ENCODE results near the gene SEMA3C.
"Not testable (repeated sequence)": the region's sequence is repeated elsewhere in the genome, so short reads cannot be mapped to it uniquely, and the experiment has no call there.

SEMA3C gene

DNA sequence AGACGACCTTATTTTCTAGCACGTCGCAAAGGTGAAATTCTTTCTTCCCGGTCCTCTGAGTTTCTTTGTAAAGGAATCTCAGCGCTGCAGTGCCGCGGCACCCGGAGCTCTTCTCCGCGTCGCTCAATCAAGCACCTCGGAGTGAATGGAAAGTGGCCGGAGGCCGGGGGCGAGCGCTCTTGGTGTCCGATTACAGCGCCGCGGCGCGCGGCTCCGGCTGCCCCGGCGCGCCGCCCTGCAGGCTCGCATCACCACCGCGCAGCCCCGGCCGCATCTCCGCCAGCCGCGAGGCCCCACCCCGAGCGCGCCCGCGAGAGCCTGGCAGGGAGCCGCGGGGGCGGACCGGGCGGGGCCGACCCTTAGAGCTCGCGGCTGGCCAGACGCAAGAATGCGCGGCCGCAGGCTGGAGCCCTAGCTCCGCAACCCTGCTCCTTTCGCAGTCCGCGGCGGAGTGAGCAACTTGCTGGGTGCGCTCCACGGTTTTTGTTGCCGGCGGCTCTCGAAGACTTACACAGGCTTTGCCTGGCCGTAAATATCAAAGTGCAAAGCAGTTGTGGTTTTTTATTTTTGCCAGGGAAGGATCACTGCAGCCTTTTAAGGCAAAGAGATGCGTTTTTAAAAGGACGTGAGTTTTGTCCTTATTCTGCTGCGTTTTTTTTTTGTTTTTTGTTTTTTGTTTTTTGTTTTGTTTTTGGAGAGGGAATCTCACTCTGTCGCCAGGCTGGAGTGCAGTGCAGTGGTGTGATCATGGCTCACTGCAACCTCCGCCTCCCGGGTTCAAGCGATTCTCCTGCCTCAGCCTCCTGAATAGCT, at the start of gene SEMA3C:
TSS of gene SEMA3C (minus strand) at position 143 of the 813 bp plus-strand sequence. CDS start 2,270 bp downstream, outside the sequence.
- DNase-seq: peak; percentile 97 to 99 (median 98)

DNA sequence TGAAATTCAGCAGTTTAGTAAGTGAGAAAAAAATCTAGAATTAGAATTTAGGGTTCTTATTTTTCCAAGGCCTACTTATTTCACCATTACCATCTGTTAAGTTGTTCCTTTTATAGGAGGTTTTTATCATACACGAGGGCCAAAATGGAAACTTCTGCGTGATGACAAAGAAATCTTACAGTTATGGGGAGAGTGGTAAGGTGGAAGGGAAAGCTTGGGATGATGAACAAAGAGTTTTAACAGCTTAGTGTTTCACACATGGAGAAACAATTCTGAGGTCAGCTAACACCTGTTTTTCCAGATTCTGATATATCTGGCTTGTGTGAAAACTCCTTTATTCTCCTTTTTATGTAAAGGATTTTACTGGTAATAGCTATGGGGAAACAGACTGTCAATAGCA, 49.8 kb upstream of the SEMA3C start:
- DNase-seq: no peak

DNA sequence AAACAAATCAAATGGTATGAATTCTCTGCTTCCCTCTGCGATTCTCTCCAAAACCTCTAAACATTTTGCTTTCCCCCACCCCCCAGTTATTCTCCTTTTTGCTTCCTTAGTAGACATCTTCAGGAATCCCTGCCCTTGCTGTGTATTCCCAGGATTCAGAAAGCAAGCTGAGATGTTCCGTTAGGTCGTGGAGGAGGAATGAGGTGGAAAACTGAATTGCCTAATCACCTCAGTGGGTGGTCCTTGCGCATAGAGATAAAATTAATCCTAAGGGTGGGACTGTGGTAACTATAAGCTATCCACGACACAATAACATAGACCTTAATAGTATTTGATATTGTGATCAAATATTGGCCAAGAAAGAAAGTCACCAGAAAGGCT, 49.1 kb upstream of the SEMA3C start:
- no peak for DNase-seq

DNA sequence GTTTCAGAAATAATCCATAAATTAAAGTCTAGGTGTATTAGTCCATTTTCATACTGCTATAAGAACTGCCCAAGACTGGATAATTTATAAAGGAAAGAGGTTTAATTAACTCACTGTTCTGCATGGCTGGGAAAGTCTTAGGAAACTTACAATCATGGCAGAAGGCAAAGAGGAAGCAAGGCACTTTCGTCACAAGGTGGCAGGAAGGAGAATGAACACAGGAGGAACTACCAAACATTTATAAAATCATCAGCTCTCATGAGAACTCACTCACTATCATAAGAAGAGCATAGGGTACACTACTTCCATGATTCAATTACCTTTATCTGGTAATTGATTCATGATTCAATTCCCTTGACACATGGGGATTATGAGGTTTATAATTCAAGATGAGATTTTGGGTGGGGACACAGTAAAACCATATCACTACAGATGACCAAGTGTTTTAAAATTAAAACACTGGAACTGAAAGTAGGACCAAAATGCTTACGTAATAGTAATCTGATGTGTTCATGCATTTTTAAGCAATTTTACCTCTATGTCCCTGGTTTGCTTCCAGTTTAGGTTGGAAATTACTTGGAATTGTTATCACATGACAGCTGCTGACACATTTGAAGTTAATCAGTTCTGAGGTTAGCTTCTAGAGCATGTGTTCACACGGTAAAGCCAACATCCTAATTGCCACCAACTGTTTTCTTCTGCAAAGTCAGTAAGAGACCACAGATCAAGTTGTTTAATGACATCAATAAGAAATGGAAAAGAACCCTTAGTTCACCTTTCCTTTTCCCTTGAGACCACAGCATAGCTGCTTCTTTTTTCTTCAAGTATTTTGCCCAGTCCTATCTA, 48.4 kb upstream of the SEMA3C start:
- DNase-seq: peak; percentile 25 to 60 (median 50)

DNA sequence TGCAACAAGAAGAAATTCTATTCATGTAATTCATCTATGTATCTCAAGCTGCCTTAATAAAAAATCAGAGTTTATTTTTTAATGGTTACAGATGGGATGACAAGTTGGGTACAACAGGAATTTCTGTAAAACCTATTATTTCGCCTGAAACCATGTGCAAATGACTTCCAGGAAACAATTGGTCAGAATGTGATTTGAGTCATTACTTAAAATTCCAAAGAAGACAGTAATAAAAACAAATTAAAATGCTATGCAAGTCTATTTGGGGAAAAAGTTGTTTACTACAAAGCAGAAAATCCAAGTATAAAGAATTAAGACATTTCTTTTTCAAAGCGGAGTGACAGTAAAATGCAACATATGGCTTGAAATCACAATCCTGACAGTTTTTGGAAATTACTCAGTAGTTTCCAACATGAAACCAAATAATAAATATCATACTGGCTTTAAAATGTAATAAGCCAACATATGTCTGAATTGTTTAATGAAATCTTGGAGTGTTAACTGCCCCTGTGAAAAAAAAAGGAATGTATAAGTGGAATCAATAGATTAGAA, 41.5 kb upstream of the SEMA3C start:
- peak in 1 of 3 donors; percentile 25 for DNase-seq

DNA sequence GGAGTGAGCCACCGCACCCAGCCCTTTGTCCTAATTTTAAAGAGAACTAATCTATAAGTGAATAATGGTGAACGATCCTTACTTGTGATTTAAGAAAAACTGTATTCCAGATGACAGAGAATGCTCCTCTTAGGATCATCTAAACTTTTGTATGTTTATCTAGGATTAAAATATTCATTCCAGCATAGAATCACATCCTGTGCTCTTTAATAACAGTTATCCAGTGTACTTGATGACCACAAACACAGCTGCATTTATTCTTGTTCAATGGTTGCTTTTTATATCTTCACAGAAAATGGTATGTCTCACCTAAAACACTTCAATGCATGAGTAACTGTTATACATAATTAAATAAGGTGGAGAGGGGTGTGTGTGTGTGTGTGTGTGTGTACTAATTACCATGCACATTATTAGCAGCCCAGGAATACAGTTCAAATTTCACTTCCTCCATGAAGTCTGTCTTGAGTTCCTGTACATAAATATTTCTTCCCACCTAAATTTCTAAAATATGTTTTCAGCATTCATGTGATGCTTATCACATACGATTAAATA, 38.5 kb upstream of the SEMA3C start:
- DNase-seq: no peak

DNA sequence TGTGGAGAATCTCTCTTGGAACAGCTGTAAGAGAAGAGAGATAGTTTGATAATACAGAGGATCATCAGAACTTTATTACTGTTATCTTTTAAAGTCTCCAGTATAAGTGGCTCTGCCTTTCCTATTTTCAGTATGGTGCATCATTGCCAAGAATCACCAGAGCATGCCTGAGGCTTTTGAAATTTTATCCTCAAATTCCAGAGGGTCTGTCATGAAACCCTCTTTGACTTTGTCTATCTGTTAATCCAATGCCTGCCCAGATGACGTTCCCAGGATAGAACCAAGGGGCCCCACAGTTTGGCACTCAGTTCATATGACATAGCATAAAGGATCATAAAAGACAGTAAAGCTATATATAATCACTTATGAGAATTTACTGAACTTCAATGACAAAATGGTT, 35.3 kb upstream of the SEMA3C start:
- no peak for DNase-seq

DNA sequence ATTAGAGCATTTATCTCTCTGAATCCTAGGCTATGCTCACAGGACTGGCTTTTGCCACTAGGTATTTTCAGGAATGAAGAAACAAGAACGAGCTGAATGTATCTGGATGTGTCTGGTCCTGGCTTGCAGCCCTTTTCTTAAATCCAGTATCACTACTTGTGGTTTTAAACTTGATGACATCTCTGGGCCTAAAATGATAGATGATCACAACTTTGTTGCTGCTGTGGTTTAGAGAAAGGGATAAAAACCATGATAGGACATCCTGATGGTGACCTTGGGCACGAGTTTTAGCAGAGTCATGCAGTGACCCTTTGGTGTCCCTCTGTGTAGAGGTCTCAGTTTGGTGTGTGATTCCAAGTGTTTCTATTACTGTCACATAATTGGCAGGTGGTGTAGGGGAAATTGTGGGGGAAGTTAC, 31.7 kb upstream of the SEMA3C start:
- DNase-seq: no peak

DNA sequence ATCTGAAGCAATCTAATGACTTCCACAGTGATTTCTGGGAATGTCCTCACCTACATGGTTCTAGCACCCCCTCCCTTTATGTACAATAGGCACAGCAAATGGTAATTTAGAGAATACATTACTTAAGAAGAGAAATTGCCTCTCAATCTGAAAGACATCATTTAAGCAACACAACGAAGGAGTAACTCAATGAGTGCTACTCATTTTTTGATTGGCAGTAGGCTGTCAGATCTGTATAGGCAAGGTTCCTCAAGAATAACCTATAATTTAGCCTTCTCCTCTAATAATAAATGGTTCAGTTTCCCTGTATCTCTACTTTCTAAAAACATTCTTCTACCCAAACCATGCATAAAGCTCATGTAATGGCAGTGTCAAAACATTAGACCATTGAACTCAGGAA, 30.6 kb upstream of the SEMA3C start:
- no peak for DNase-seq

DNA sequence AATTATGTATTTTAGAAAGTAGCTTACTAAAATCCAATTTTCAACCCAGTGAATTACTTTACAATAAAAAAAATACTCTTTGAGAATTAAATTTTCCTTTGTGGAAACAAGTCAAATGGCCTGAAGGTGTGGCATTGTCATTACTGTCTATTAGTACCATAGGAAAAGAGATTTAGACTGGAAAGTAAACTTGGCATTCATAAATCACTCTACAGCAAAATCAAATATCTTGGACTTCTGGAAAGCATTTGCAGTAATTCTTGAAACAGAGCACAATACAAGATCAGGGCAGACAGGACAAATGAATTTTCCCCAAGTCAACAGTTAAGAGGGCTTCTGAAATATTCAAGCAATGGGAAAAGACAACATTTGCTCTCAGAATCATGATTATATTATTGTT, 28.0 kb upstream of the SEMA3C start:
- no peak for DNase-seq

DNA sequence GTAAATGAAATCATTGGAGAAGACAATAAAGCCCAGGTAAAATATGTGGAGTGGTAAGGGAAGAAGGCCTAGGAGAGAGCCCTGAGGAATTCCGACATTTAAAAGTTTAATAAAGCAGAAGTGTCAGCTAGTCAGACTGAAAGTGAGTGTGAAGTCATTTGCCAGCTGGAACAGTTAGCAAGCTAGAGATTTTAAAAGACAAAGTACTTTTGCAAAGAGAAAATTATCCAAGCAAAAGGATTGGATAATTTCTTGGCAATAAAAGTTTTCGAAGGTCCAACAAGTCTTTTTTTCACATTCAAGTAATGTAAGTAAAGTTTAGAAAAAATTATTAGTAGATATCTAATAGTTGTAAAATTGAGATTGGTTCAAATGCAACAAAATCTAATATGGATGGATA, 27.1 kb upstream of the SEMA3C start:
- DNase-seq: peak in 2 of 3 donors; percentile 9 to 46

DNA sequence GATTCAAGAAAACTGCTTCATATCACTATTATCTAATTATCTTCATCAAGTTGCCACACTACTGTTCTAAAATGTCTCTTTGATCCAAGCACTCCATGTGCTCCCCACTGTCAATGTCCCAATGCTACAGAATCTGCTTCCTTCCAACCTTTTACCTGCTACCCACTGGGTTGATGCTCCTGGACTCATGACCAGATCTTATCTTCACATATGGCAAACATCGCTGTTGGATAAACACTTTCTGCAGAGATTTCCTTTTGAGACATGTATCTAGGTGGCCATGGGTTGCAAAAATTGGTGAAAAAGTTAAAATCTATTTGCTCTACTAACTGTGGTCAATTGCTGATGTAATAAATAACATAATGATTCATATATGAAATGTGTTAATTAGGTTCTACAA, 24.5 kb upstream of the SEMA3C start:
- no peak for DNase-seq

DNA sequence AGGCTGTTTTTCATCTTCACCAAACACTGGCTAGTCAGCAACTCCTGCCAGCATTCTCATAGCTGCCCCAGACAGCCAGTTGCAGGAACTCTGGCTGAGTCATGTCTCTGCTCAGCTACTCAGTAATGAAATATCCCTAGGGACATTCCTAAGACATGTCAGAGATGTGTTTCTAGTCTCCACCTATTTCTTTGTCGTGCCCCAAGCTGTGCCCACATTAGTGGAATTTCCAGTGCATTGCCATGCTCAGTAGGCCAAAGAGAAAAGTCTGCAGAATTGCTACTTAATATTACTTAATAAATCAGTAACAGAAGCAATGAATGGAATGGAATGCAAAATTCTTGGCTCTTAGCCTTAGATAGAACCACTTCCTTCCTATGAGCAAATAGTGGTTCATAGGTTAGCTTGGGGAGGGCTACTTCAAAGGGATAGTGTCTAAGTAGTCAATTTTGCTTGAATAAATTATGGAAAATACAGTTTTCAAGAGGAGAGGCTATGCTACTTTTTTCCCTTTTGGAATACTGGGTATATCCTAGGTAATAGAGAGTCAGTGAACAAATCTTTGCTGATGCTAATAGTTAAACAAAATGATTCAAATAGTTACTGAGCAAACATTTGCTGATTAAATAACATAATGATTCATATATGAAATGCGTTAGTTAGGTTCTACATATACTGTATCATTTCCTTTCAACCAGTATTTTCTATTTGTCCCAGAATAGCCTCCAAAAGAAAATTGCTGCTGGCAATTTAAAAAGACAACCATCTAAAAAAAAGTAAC, 23.6 kb upstream of the SEMA3C start:
- DNase-seq: peak; percentile 89 to 98 (median 96)

DNA sequence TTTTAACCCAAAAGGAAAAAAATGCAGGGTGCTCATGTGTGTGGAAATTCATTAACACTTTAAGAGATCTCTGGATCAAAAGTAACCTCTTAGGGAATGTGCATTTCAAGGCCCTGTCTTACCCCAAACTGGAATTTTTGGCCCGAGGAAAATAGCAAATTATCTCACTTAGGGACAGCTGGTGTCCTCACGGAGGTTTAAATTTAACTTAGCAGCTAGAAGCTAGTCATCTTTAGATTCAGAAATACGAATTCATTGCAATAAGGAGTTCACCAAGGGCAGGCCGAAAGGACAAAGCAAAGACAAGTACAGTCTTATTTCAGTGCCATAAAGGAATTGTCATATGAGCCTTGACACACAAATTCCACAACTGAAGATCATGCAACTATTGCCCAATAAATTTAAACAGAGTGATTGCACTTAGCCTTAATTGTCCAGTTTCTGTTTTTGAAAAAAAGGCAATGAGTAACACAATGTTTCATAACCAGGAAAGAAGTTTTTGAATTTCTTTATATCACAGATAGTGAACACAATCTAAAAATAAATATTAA, 22.4 kb upstream of the SEMA3C start:
- DNase-seq: peak; percentile 64 to 92 (median 91)

DNA sequence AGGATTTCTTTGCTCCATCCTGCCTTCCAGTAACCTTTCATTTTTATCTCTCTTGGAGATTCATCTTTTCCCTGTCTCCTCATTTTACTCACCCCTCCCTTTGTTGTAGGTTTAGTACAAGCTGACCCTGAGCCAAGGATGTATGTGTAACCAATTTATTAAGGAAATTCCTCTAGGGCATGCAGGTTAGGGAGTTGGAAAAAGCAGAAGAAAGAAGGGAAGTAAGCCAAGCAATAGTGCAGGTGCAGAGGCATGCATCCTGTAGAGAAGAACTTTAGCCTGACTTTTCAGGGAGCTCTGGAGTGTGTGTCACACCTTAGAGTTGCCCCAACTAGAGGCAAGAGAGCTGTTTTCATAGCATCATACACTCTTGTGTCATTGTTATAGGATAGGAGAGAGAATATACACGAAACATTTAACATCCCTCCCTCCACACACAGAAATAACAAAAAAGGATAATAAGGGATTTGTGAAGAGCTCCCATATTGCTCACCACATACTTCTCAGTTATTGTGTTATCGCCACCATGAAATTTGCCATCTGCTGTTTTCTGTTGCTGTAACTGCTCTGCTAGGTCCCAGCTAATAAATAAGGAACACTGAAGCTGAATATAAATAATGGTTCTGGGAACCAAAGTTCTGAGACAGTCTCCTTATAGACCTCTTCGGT, 21.8 kb upstream of the SEMA3C start:
- no peak for DNase-seq

DNA sequence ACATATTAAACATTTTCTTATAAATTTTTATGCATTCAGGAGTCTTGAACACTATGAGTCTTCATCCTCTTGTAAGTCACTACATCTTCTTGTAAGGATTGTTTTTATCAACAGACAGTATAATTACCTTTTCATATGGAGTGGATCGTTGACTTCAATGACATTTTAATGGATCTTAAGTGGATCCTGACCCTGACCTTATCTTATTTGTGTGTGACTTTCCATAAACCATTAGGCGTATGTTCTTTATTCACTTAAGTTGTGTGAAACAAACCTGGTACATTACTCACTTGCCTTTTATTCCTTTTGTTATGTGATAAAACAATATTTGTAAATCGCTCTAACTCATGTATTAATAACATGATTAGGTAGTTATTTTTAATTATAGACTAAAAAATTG, 18.5 kb upstream of the SEMA3C start:
- no peak for DNase-seq

DNA sequence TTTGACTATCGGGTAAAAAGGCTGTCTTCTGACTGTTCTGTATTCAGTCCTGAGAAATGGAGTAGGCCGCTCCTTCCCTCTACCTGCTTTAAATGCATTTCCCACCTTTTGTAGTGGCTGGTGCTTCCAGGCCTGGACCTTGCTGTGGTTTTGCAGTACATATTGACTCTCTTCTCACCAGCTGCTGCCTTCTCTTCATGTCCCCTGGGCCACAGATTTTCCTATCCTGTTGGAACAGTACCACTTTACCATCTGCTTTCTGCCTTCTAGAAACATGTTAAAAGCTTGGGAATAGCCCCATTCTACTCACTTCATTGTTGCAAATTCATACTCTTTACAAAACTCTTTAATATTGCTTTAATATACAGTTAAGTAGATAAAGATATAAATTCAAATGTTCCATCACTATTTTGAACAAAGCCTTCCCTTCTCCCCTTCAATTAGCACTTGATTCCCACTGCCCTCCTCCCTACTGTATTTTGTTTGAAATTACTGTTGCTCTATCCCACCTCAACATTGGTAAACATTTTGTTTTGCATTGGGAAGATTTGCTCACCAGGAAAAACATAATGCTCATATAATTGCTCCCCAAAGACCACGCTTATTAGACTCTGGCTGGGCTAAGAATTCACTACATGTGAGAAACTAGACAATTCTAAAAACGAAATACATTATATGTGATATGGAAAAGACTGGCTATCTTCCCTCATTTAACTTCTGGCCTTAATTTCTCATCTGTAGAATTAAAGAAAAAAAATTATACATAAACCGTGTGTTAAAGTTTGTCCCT, 17.3 kb upstream of the SEMA3C start:
- DNase-seq: no peak

DNA sequence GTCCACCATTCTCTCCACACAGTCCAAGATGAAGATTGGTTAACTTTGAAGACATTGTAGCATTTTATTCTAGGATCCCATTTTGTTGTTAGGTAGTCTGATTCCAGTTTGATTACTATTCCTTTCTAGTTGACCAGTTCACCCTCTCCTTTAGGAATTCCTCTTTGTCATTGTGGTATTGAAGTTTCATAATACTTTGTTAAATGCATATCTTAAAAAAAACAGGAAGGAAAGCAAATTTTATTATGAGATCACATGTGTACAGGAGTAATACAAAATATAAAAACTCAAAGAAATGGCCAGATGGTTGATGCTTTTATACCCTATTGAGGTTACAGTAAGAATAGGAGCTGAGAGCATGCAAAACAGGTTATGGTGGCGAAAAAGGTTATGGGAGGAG, 15.5 kb upstream of the SEMA3C start:
- peak in 2 of 3 donors; percentile 63 to 64 for DNase-seq

DNA sequence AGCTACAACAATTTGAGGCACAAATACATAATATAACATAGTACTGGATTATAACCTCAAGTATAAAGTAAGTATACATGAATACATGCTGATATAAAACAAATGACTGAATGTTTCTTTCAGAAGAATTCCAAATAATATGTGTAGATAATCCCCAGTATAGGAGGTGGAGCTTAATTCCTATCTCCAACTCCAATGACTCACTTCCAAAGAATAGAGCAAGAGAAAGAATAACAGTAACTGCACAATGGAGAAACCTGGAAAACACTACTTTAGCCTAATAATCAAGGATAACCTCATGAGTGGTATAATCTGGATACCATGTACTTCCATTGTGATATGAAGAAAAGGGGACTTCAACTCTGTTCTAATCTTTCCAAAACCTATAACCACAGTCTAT, 13.7 kb upstream of the SEMA3C start:
- no peak for DNase-seq

DNA sequence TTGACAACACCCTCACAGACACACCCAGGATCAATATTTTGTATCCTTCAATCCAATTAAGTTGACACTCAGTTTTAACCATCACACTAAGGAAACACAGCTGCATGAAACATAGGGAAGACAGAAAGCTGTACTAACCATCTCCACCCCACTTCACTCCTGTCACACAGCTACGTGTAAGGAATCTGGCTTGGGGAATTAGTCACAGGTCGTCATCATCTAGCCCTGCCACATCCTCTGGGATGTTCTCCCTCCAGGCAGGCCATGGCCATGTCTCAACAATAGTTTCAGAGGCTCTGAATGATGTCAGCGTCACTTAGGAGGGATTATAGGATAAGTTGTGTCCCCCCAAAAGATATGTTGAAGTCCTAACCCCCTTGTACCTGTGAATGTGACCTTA, 10.8 kb upstream of the SEMA3C start:
- no peak for DNase-seq

DNA sequence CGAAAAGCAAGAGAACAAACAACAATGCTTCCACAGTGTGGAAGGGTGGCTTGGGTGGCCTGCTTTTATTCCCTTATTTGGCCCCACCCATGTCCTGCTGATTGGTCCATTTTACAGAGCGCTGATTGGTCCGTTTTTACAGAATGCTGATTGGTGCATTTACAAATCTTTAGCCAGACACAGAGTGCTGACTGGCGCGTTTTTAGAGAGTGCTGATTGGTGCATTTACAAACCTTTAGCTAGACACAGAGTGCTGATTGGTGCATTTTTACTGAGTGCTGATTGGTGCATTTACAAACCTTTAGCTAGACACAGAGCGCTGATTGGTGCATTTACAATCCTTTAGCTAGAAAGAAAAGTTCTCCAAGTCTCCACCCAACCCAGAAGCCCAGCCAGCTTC, 8.1 kb upstream of the SEMA3C start:
- DNase-seq: not testable (repeated sequence)
